Lower leg skin (tissue), 3 donors: ENCODE data around the gene QPRT.

Experiments used
- CTCF ChIP-seq, 3 donors: fragments of 450-650 bp; IDR thresholded peaks; one replicate each; pipeline ENCODE4 v1.5.1; 2016; ENCODE audit warnings: antibody characterized with exemption in 3 of 3, mild to moderate bottlenecking in 3 of 3, moderate library complexity in 2 of 3
- POLR2A ChIP-seq, 2 donors: fragments of 450-650 bp; IDR thresholded peaks; one replicate each; pipeline ENCODE4 v1.6.1; 2016 to 2017; ENCODE audit warnings: antibody characterized with exemption in 2 of 2, mild to moderate bottlenecking in 1 of 2, moderate library complexity in 1 of 2

DNA sequence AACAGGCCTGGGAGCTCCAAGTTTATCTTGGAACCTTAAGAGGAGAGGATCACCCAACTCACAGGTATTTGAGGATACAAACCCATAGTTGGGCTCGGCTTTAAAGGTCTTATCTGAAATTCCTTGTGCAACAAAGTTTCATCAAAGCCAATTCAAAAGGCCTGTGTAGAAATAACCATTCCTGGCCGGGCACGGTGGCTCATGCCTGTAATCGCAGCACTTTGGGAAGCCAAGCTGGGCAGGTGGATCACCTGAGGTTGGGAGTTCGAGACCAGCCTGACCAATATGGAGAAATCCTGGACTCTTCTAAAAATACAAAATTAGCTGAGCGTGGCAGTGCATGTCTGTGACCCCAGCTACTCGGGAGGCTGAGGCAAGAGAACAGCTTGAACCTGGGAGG is 38.1 kb downstream of the QPRT start:
- no peak for TF ChIP-seq CTCF (IDR thresholded peaks at IDR 0.05)
- TF ChIP-seq POLR2A (IDR thresholded peaks at IDR 0.05), result no peak
